GM10266 (cell line): ENCODE results near the gene ACTR10.
A peak's percentile ranks its signal among the peaks of the same experiment; 100 is the strongest.

Experiments used
- DNase-seq: peaks from one replicate; pipeline ENCODE4 v3.0.0; 2012; ENCODE audit errors: extremely low spot score
- TF ChIP-seq, protein P1 (sequence below): IDR thresholded peaks from 2 replicates; pipeline ENCODE4 v1.5.1; 2012; ENCODE audit warnings: mild to moderate bottlenecking, low read depth; ENCODE audit not compliant: control insufficient read depth, insufficient read depth; ENCODE audit errors: missing control alignments

The ACTR10 gene

DNA sequence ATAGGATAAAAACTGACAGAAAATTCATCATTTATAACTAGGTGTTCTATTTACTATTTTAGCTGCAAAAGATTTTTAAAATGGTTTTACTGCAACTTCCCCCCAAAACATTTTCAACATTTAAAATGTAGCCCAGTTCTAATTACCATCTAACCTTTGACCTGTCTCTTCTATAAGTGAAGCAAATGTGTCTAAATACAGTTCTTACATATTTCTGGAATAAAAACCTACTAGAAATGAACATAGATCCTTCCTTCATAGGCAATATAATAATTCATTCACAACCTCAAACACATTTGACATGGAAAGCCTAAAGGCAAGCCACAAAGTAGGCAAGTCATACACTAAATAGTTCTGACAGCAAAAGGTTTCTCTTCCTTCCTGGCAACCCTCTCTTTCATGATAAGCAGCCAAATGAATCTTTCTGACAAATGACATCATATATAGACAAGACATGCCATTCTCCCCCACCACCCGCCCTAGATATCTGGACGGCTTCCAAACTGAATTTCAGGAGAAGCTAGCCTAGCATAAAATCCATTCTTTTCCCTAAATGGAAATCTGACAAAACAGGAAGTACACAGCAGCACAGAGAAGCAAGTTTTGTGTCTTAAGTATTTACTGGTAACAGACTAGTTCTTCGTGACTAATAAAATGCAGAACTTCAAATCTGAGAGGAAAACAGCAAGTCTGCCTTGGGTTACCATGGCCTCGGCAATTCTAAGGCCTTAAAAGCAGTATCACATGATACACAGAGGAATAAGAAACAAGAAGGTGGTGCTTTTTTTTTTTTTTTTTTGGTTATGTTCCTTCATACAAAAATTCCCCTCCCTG lies 81.2 kb downstream of the ACTR10 start:
- TF ChIP-seq, protein P1, sequence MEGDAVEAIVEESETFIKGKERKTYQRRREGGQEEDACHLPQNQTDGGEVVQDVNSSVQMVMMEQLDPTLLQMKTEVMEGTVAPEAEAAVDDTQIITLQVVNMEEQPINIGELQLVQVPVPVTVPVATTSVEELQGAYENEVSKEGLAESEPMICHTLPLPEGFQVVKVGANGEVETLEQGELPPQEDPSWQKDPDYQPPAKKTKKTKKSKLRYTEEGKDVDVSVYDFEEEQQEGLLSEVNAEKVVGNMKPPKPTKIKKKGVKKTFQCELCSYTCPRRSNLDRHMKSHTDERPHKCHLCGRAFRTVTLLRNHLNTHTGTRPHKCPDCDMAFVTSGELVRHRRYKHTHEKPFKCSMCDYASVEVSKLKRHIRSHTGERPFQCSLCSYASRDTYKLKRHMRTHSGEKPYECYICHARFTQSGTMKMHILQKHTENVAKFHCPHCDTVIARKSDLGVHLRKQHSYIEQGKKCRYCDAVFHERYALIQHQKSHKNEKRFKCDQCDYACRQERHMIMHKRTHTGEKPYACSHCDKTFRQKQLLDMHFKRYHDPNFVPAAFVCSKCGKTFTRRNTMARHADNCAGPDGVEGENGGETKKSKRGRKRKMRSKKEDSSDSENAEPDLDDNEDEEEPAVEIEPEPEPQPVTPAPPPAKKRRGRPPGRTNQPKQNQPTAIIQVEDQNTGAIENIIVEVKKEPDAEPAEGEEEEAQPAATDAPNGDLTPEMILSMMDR: no peak
- peak; percentile 23 for DNase-seq

DNA sequence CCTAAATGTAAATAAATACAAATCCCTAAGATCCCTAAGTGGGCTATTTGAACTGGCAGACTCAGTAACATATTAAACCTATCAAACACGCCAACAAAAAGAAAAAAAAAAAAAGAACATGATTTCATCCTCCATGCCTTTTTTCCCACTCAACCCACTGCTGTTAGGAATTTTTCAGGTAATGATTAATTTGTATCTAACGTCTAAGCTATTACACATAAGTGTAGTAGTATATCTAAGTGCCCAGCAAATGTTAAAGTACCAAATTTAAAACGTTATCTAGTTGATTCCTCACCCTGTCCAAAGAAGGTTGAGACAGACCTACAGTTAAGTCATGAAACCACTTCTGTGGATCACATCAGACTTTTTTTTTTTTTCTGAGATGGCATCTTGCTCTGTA lies 82.0 kb downstream of the ACTR10 start:
- no peak for DNase-seq
- TF ChIP-seq, protein P1: no peak

DNA sequence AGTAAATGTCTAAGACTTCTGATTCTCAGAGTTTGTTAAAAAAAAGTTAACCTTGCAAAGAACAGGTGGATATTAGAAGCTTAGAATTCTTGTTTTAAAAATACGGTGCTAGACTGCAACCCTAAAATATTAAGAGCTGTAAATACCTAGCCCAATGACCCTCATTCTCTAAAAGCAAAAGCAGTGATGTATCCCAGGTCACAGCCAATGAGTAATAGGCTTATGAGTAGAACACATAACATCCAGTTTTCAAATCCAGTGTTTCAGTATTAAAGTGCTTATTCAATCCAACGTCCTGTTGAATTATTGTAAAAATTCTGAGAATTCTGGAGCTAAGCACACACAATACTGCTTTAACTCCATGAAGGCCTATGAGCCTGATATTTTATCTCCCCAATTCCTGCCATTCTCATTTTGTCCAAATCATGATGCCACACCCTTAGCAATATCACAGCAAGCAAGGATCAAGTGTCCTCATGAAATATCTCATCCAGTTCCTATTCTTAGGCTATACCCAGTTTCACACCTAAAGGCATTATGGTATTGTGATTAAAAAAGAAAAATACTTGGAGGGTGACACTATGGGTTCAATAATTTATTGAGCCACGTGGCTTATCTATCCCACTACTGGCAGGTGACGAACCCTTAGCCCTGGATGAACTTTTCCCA lies 83.1 kb downstream of the ACTR10 start:
- TF ChIP-seq, protein P1: no peak
- no peak for DNase-seq

DNA sequence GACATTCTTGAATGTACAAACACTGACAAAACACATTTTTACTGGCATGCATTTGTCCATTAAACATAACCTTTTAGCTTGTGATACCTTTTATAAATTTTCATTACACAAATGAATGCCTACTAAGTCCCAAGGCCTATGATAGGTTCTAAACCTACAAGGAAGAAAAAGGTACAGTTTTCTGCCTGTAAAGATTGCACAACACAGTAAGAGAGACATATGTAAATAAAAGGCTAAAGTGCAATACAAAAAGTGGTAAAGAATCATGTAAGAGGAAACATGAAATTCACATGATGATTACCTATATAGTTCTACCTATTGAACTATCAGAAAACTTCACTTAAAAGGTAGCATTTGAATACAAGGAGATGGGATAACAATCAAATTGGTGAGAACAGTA lies 83.8 kb downstream of the ACTR10 start:
- no peak for DNase-seq
- TF ChIP-seq, protein P1: no peak

GRCh38 chr14:58285132-58285531 lies 85.2 kb downstream of the ACTR10 start:
- TF ChIP-seq, protein P1: no peak
- DNase-seq: no peak
